GM12875 (cell line): ENCODE data around the gene KIAA2012.

ENCODE experiments used
- H3K4me3 ChIP-seq: one replicate; pipeline ENCODE4 v1.5.1; 2011; ENCODE audit warnings: low read depth, low read length, control low read depth
- CTCF ChIP-seq: IDR thresholded peaks from 2 replicates; pipeline ENCODE4 v1.5.1; 2011; ENCODE audit warnings: low read depth, mild to moderate bottlenecking, control low read depth, inconsistent platforms, low read length, moderate library complexity, borderline replicate concordance; ENCODE audit not compliant: insufficient read depth

KIAA2012 gene

GRCh38 chr2:202122980-202123720 is 50.1 kb downstream of the KIAA2012 start:
- H3K4me3 ChIP-seq = no peak overlapping the region
- TF ChIP-seq CTCF = no peak

GRCh38 chr2:202124286-202124685 is 51.2 kb downstream of the KIAA2012 start:
- no peak overlapping the region for H3K4me3 ChIP-seq
- TF ChIP-seq CTCF = no peak

GRCh38 chr2:202127687-202128331 is 54.8 kb downstream of the KIAA2012 start:
- no peak for TF ChIP-seq CTCF

GRCh38 chr2:202129841-202130240 is 56.8 kb downstream of the KIAA2012 start:
- TF ChIP-seq CTCF = no peak
- no peak overlapping the region for H3K4me3 ChIP-seq

More at GRCh38 chr2:202127687-202128331, 54.8 kb downstream of the KIAA2012 start:
- H3K4me3 ChIP-seq = no peak overlapping the region

- H3K4me3 ChIP-seq = no peak overlapping the region
- no peak for TF ChIP-seq CTCF
Observed at GRCh38 chr2:202133200-202133908, 60.3 kb downstream of the KIAA2012 start.

- no peak for TF ChIP-seq CTCF
- no peak overlapping the region for H3K4me3 ChIP-seq
Observed at GRCh38 chr2:202133909-202134265, 60.8 kb downstream of the KIAA2012 start.
